GM12878 (cell line): ENCODE data around the gene APC2. TPM values are rescaled to one million over a fixed set of nuclear protein-coding genes. Genes with fewer than 3 reads are reported as not detected.

Source experiments
- ATAC-seq: fragments of 200-7000 bp; cut with Tn5 transposase; 3 replicates; pipeline ENCODE4 v1.9.1; 2020; ENCODE audit warnings: mild to moderate bottlenecking, moderate library complexity
- BruUV-seq: library from RNA; stranded (reverse); fragments of 400-500 nt; replicated peaks from 2 replicates; lab custom pipeline; 2021; lab: Mats Ljungman, UMichigan
- CTCF ChIA-PET: fragments of 300-600 bp; sonication (Branson Sonifier 250); formaldehyde crosslinking; extraction: SDS; loops from one replicate; lab custom pipeline; 2021; ENCODE audit warnings: inconsistent platforms; lab: Yijun Ruan, JAX
- POLR2A ChIA-PET: fragments of 350-600 bp; formaldehyde crosslinking; extraction: SDS; loops from one replicate; lab custom pipeline; 2021; ENCODE audit warnings: inconsistent platforms; lab: Charles Lee
- RAD21 ChIA-PET: fragments of 300-600 bp; sonication (Branson Sonifier 250); formaldehyde crosslinking; loops from one replicate; lab custom pipeline; 2023; ENCODE audit warnings: antibody characterized with exemption; ENCODE audit not compliant: unreplicated experiment; lab: Charles Lee
- SMC1A ChIA-PET: fragments of 300-600 bp; sonication (Branson Sonifier 250); formaldehyde crosslinking; loops from one replicate; lab custom pipeline; 2023; ENCODE audit not compliant: unreplicated experiment, uncharacterized antibody; lab: Charles Lee
- DNase-seq: peaks from one replicate; pipeline ENCODE4 v3.0.0-alpha.2; 2011; ENCODE audit warnings: low read depth, low spot score
- FAIRE-seq: peaks from 3 replicates; lab custom pipeline; 2011; peaks lifted over from hg19 to GRCh38; lab: Jason Lieb, UNC
- H2AFZ ChIP-seq: 2 replicates; pipeline ENCODE4 v1.6.0; 2011; ENCODE audit warnings: low read depth, low read length, control low read depth; ENCODE audit not compliant: control insufficient read depth
- H3K27ac ChIP-seq: 2 replicates; pipeline ENCODE4 v1.5.1; 2011; ENCODE audit warnings: control low read depth; ENCODE audit not compliant: control insufficient read depth, insufficient read depth
- H3K27me3 ChIP-seq, 2 experiments: replicated peaks in 1 of 2; 2 replicates each; pipeline versions ENCODE4 v1.6.0 to v1.6.1; 2011; ENCODE audit warnings: low read length in 1 of 2; ENCODE audit not compliant: control insufficient read depth in 2 of 2, insufficient read depth in 2 of 2
- H3K36me3 ChIP-seq, 2 experiments: 2 replicates each; pipeline ENCODE4 v1.5.1; 2011; ENCODE audit warnings: low read length in 1 of 2; ENCODE audit not compliant: control insufficient read depth in 2 of 2, insufficient read depth in 2 of 2
- H3K4me1 ChIP-seq: 2 replicates; pipeline ENCODE4 v1.6.1; 2011; ENCODE audit warnings: mild to moderate bottlenecking, low read length, moderate library complexity, mixed read lengths; ENCODE audit not compliant: control insufficient read depth, insufficient read depth
- H3K4me2 ChIP-seq: 2 replicates; pipeline ENCODE4 v1.6.0; 2011; ENCODE audit warnings: control low read depth; ENCODE audit not compliant: control insufficient read depth, insufficient read depth
- H3K4me3 ChIP-seq: fragments of 200-600 bp; sonication (generic); 2 replicates; pipeline ENCODE4 v1.5.1; 2016
- H3K79me2 ChIP-seq: 2 replicates; pipeline ENCODE4 v1.6.0; 2011; ENCODE audit warnings: low read length; ENCODE audit not compliant: control insufficient read depth, insufficient read depth
- H3K9ac ChIP-seq: 2 replicates; pipeline ENCODE4 v1.8.0; 2011; ENCODE audit warnings: low read length, control low read depth, mixed read lengths; ENCODE audit not compliant: control insufficient read depth, insufficient read depth
- H3K9me3 ChIP-seq: replicated peaks from 3 replicates; pipeline ENCODE4 v1.5.1; 2011; ENCODE audit warnings: mild to moderate bottlenecking, low read length; ENCODE audit not compliant: control insufficient read depth, insufficient read depth
- H4K20me1 ChIP-seq: 2 replicates; pipeline ENCODE4 v1.6.0; 2011; ENCODE audit not compliant: control insufficient read depth, insufficient read depth
- BRCA1 ChIP-seq: IDR thresholded peaks from 2 replicates; pipeline ENCODE4 v1.6.1; 2011; ENCODE audit warnings: low read depth, low read length, improper control_type of control experiment
- DPF2 ChIP-seq: fragments of 450-650 bp; IDR thresholded peaks from 2 replicates; pipeline ENCODE4 v1.6.1; 2017; ENCODE audit warnings: mild to moderate bottlenecking
- FOXK2 ChIP-seq: fragments of 450-650 bp; IDR thresholded peaks from 2 replicates; pipeline ENCODE4 v1.6.1; 2017; ENCODE audit warnings: mild to moderate bottlenecking, moderate library complexity
- KLF5 ChIP-seq: fragments of 450-650 bp; IDR thresholded peaks from 2 replicates; pipeline ENCODE4 v1.6.1; 2014; ENCODE audit warnings: mild to moderate bottlenecking; ENCODE audit not compliant: partially characterized antibody
- LARP7 ChIP-seq: fragments of 450-650 bp; IDR thresholded peaks from 2 replicates; pipeline ENCODE4 v1.6.1; 2017; ENCODE audit warnings: mild to moderate bottlenecking
- MXI1 ChIP-seq: fragments of 150-350 bp; IDR thresholded peaks from 2 replicates; pipeline ENCODE4 v1.6.1; 2011; ENCODE audit warnings: low read depth, mild to moderate bottlenecking, inconsistent platforms, low read length, improper control_type of control experiment
- MYB ChIP-seq: fragments of 150-350 bp; IDR thresholded peaks from 2 replicates; pipeline ENCODE4 v1.6.1; 2014; ENCODE audit warnings: mild to moderate bottlenecking, low read depth, low read length, borderline replicate concordance
- RB1 ChIP-seq: fragments of 450-650 bp; formaldehyde crosslinking; IDR thresholded peaks from 2 replicates; pipeline ENCODE4 v1.6.1; 2017; ENCODE audit warnings: mild to moderate bottlenecking, borderline replicate concordance
- SPI1 ChIP-seq: IDR thresholded peaks from 2 replicates; pipeline ENCODE4 v1.6.1; 2011; ENCODE audit warnings: low read depth, mild to moderate bottlenecking, low read length, moderate library complexity, borderline replicate concordance; ENCODE audit not compliant: insufficient read depth
- SREBF1 ChIP-seq: IDR thresholded peaks from 2 replicates; pipeline ENCODE4 v1.6.1; 2012; ENCODE audit warnings: mild to moderate bottlenecking, low read length
- WGBS: methylation state at CpG from one replicate; pipeline ENCODE4 v1.1.6; 2016; ENCODE audit warnings: low lambda C conversion rate; ENCODE audit not compliant: insufficient replicate concordance, insufficient coverage; ENCODE audit errors: missing lambda C conversion rate; 5-methylcytosine and 5-hydroxymethylcytosine counted together
- in situ Hi-C: fragments of 300-500 bp; cut with MboI; formaldehyde crosslinking; loops from 9 replicates; pipeline ENCODE4 v1.14.3; 2018; ENCODE audit warnings: mixed read lengths
- intact Hi-C: fragments of 100-400 bp; cut with micrococcal nuclease; formaldehyde crosslinking; loops from one replicate; pipeline ENCODE4 v1.14.2; 2022; ENCODE audit not compliant: unreplicated experiment
- polyA plus RNA-seq, 11 experiments: library from polyadenylated mRNA; depleted of rRNA in 4 of 11; unstranded in 6 of 11; stranded (reverse) in 5 of 11; fragments of >200 nt; fragmentation: Nextera tagmentation in 4 of 11; fragmentation: Illumina TruSeq in 1 of 11; extraction: Ambion mirVana in 4 of 11; extraction: Trizol in 1 of 11; gene quantifications; 1 replicate in 1 of 11; 2 replicates in 10 of 11; pipeline versions ENCODE4 v1.2.1 to v1.2.3, GENCODE V29; 2011 to 2016; ENCODE audit warnings: inconsistent platforms in 2 of 11, missing spikeins in 2 of 11, low read depth in 1 of 11
- total RNA-seq, 4 experiments: library from RNA; depleted of rRNA in 3 of 4; stranded (reverse); fragments of >200 nt in 3 of 4; fragmentation: Illumina TruSeq in 1 of 4; extraction: Trizol in 1 of 4; gene quantifications; 2 replicates each; pipeline versions ENCODE4 v1.2.1 to v1.2.3, GENCODE V29; 2013 to 2021
- TF ChIP-seq, protein P1 (sequence below): fragments of 450-650 bp; IDR thresholded peaks from 2 replicates; pipeline ENCODE4 v1.6.1; 2016; ENCODE audit warnings: mild to moderate bottlenecking

APC2 gene
- total and polyA plus RNA-seq, 10 of the 15 experiments (the other 5 are each of a cell fraction or from before 2014, with no cell fraction given): under 0.01 to 0.73 (median 0.04) TPM; not detected in 5

DNA sequence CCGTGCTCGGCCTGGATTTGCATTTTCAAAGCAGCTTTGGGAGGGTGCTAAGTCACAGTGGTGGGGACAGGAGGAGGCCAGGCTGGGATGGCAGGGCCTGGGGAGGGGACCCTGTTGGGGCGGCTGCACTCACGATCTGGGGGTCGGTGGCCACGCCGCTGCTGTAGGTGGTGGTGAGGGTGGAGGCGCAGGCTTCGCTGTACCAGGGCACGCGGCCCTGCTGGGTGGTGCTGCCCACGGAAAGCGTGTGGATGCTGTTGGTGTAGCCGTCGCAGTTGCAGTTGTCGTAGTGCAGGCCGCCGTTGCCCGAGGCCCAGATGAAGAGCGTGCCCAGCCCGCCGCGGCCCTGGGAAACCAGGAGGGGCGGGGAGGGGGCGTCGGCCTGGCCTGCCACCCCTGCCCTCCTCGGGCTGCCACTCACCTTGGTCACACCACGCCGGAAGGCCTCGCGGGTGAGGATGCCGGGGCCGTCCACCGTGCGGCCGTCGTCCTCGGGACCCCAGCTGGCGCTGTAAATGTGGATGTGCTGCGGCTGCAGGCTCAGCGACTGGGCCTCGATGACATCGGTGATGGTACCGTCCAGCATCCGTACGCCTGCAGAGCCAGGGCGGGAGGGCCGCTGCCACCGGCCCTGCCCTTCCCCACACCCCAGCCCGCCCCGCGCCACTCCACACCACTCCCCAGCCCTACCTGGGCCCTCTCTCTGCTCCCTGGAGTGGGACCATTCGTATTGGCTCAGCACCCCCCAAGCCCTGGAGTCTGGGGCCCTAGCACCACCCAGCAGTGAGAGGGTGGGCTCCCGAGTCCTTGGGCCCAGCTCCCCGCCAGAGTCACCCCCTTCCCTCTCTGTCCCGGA lies 37.0 kb downstream of the APC2 start (continued):
- no peak for TF ChIP-seq FOXK2
- TF ChIP-seq SPI1: no peak
- TF ChIP-seq RB1: no peak
- TF ChIP-seq DPF2: no peak
- TF ChIP-seq, protein P1, sequence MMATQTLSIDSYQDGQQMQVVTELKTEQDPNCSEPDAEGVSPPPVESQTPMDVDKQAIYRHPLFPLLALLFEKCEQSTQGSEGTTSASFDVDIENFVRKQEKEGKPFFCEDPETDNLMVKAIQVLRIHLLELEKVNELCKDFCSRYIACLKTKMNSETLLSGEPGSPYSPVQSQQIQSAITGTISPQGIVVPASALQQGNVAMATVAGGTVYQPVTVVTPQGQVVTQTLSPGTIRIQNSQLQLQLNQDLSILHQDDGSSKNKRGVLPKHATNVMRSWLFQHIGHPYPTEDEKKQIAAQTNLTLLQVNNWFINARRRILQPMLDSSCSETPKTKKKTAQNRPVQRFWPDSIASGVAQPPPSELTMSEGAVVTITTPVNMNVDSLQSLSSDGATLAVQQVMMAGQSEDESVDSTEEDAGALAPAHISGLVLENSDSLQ: no peak
- TF ChIP-seq LARP7: no peak
- TF ChIP-seq BRCA1: no peak
- TF ChIP-seq SREBF1: no peak
- no peak for TF ChIP-seq KLF5
- no peak for TF ChIP-seq MYB

DNA sequence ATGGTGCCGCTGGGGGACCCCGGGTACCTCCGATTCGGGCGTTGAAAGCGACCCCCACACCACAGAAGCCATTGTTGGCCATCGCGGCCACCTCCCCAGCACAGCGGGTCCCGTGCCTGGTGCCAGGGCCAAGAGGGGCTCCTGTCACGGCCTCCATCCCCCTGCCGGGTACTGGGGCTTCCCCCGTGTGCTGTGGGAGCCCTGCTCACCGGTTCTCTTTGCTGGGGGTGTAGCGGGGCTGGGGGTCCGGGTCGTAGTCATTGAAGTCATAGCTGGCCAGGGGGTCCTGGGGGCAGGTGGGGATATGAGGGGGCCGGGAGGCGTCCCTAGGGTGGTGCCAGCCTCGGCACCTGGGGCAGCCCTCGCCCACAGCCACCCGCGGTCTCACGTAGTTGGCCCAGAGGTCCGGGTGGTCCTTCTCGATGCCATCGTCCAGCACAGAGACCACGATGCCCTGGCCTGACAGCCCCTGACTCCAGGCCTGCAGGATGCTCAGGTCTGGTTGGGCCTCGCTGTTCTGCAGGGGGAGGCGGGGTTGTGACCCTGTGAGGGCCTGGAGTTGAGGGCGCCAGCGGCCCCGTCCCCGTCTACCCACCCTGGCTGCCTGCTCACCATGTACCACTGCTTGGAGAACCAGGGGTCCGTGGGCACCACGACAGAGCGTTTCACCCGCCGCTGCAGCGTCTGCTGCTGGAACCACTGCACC lies 37.8 kb downstream of the APC2 start:
- Histone ChIP-seq H3K79me2 (no peaks in the 10 kb centered on the region), H3K4me2 (no peak overlapping the region), H3K36me3 (no peaks in the 10 kb centered on the region), H3K9me3 (no peaks in the 10 kb centered on the region), H2AFZ (no peak overlapping the region), H4K20me1 (no peaks in the 10 kb centered on the region), H3K27ac (no peak overlapping the region), H3K4me3 (no peak overlapping the region), H3K27me3 (no peaks in the 10 kb centered on the region; a peak in 1 of 4 replicates), H3K9ac (no peak overlapping the region), H3K4me1 (no peaks in the 10 kb centered on the region; the same call in 1 of the 2 replicates)
- WGBS: 71% methylated on average over 33 of the region's 40 CpGs
- CTCF ChIA-PET: no interaction called here
- in situ Hi-C loops: no loop called here
- no peak for ATAC-seq
- no peak for DNase-seq
- RAD21 ChIA-PET: no interaction called here
- SMC1A ChIA-PET: no interaction called here
- BruUV-seq: no TSS peak
- POLR2A ChIA-PET: no interaction called here
- FAIRE-seq: no peak
- no peak for TF ChIP-seq MXI1
- intact Hi-C loops: no loop called here
